Dermis lymphatic vessel endothelial cell (primary cell): ENCODE data around the gene MATK. TPM values are rescaled to one million over a fixed set of nuclear protein-coding genes. Genes with fewer than 3 reads are reported as not detected.

Experiments
- total RNA-seq: library from RNA; depleted of rRNA; stranded (reverse); fragments of >200 nt; gene quantifications from 2 replicates; pipeline ENCODE4 v1.2.1, GENCODE V29; 2014

Gene MATK
- 0.34 and 2.3 TPM in 2 replicates for total RNA-seq

GRCh38 chr19:3785938-3786824, at the start of gene MATK:
Gene MATK (minus strand): TSS chr19:3786381. CDS start chr19:3785135, 1,246 bp downstream.

GRCh38 chr19:3771906-3772455, 14.2 kb downstream of the MATK start, which contains the start of gene RAX2:
Gene RAX2 (minus strand): TSS chr19:3772228. CDS start chr19:3771742, 486 bp downstream.

GRCh38 chr19:3762501-3763459, 23.4 kb downstream of the MATK start, which contains the start of gene MRPL54:
Gene MRPL54 (plus strand): TSS chr19:3762682. CDS start chr19:3762701, 19 bp downstream.

GRCh38 chr19:3761382-3762129, 24.6 kb downstream of the MATK start, which contains the start of gene APBA3:
Gene APBA3 (minus strand): TSS chr19:3761692. CDS start chr19:3760264, 1,428 bp downstream.

Other genes starting within 250 kb of the MATK start
- not detected in 2 replicates for gene TEKTIP1, start 247.2 kb downstream of the MATK start, total RNA-seq
- gene MFSD12, start 228.8 kb downstream of the MATK start, total RNA-seq, result 46.9 and 60.1 TPM in 2 replicates
- 65.3 and 66.2 TPM in 2 replicates for gene HMG20B, start 213.4 kb downstream of the MATK start, total RNA-seq
- gene GIPC3, start 200.9 kb downstream of the MATK start, total RNA-seq, result 1.1 and 1.2 TPM in 2 replicates
- gene TBXA2R, start 179.5 kb downstream of the MATK start, total RNA-seq, result 1.8 and 2.6 TPM in 2 replicates
- 17.1 and 18.7 TPM in 2 replicates for gene CACTIN, start 159.6 kb downstream of the MATK start, total RNA-seq
- 36.4 and 36.6 TPM in 2 replicates for gene PIP5K1C, start 85.9 kb downstream of the MATK start, total RNA-seq
- gene TJP3, start 78.0 kb downstream of the MATK start, total RNA-seq, result under 0.01 TPM in 2 replicates
- 15.6 and 19.4 TPM in 2 replicates for gene APBA3, start 24.7 kb downstream of the MATK start, total RNA-seq
- gene MRPL54, start 23.7 kb downstream of the MATK start, total RNA-seq, result 43.0 and 53.9 TPM in 2 replicates
- gene RAX2, start 14.2 kb downstream of the MATK start, total RNA-seq, result not detected in 2 replicates
- 0.09 and 0.43 TPM in 2 replicates for gene ZFR2, start 82.7 kb upstream of the MATK start, total RNA-seq
- gene ATCAY, start 94.3 kb upstream of the MATK start, total RNA-seq, result not detected in 2 replicates
- not detected in 2 replicates for gene NMRK2, start 146.7 kb upstream of the MATK start, total RNA-seq
- 121 and 144 TPM in 2 replicates for gene DAPK3, start 184.7 kb upstream of the MATK start, total RNA-seq
- 2,885 and 2,904 TPM in 2 replicates for gene EEF2, start 199.1 kb upstream of the MATK start, total RNA-seq
- 19.0 and 26.6 TPM in 2 replicates for gene PIAS4, start 221.4 kb upstream of the MATK start, total RNA-seq